HUES48 (cell line): Measurements from ENCODE around the gene SARDH.

Experiments used
- H3K27ac ChIP-seq: one replicate; pipeline ENCODE4 v1.7.0; 2013; ENCODE audit warnings: low read depth, low read length, inconsistent platforms
- H3K27me3 ChIP-seq: 2 replicates; pipeline ENCODE4 v1.6.1; 2013; ENCODE audit warnings: mild to moderate bottlenecking, low read length; ENCODE audit not compliant: control insufficient read depth, insufficient read depth
- H3K36me3 ChIP-seq: 2 replicates; pipeline ENCODE4 v1.6.1; 2013; ENCODE audit warnings: low read length; ENCODE audit not compliant: control insufficient read depth, insufficient read depth
- H3K4me1 ChIP-seq: 2 replicates; pipeline ENCODE4 v1.6.1; 2013; ENCODE audit warnings: mild to moderate bottlenecking, low read length; ENCODE audit not compliant: control insufficient read depth, insufficient read depth
- H3K4me3 ChIP-seq: 2 replicates; pipeline ENCODE4 v1.5.1; 2013; ENCODE audit warnings: mild to moderate bottlenecking, low read depth, low read length
- H3K9ac ChIP-seq: 2 replicates; pipeline ENCODE4 v1.6.1; 2013; ENCODE audit warnings: mild to moderate bottlenecking, low read depth, low read length, moderate library complexity
- H3K9me3 ChIP-seq: 2 replicates; pipeline ENCODE4 v1.6.1; 2013; ENCODE audit warnings: low read length; ENCODE audit not compliant: control insufficient read depth, insufficient read depth

The SARDH gene

GRCh38 chr9:133780962-133781827 is 43.0 kb upstream of the SARDH start:
- Histone ChIP-seq H3K4me3 (no peak overlapping the region), H3K27me3 (no peaks in the 10 kb centered on the region), H3K9me3 (no peaks in the 10 kb centered on the region), H3K27ac (no peak overlapping the region), H3K4me1 (no peaks in the 10 kb centered on the region), H3K9ac (no peak overlapping the region), H3K36me3 (peaks cover 67% of the 10 kb centered on the region)

- no peaks in the 10 kb centered on the region for H3K4me1 ChIP-seq
- H3K27me3 ChIP-seq: no peaks in the 10 kb centered on the region
- no peak overlapping the region for H3K27ac ChIP-seq
- no peak overlapping the region for H3K9ac ChIP-seq
- H3K36me3 ChIP-seq: peaks cover 65% of the 10 kb centered on the region
- no peaks in the 10 kb centered on the region for H3K9me3 ChIP-seq
- H3K4me3 ChIP-seq: no peak overlapping the region
Observed at GRCh38 chr9:133780404-133780945, 42.3 kb upstream of the SARDH start.

GRCh38 chr9:133779516-133780403 is 41.6 kb upstream of the SARDH start:
- no peaks in the 10 kb centered on the region for H3K9me3 ChIP-seq
- peaks cover 65% of the 10 kb centered on the region for H3K36me3 ChIP-seq
- H3K9ac ChIP-seq: no peak overlapping the region
- H3K27ac ChIP-seq: no peak overlapping the region
- H3K4me3 ChIP-seq: no peak overlapping the region
- H3K4me1 ChIP-seq: no peaks in the 10 kb centered on the region
- H3K27me3 ChIP-seq: no peaks in the 10 kb centered on the region

- Histone ChIP-seq H3K9me3 (no peaks in the 10 kb centered on the region), H3K4me3 (no peak overlapping the region), H3K27ac (no peak overlapping the region), H3K4me1 (no peaks in the 10 kb centered on the region), H3K27me3 (no peaks in the 10 kb centered on the region), H3K9ac (no peak overlapping the region), H3K36me3 (peaks cover 65% of the 10 kb centered on the region)
Observed at GRCh38 chr9:133779081-133779480, 40.9 kb upstream of the SARDH start.

GRCh38 chr9:133778336-133779013 is 40.3 kb upstream of the SARDH start:
- Histone ChIP-seq H3K9ac (no peak overlapping the region), H3K27ac (no peak overlapping the region), H3K4me3 (no peak overlapping the region), H3K36me3 (peaks cover 67% of the 10 kb centered on the region), H3K27me3 (no peaks in the 10 kb centered on the region), H3K4me1 (no peaks in the 10 kb centered on the region), H3K9me3 (no peaks in the 10 kb centered on the region)

- H3K36me3 ChIP-seq: peaks cover 69% of the 10 kb centered on the region
- no peak overlapping the region for H3K9ac ChIP-seq
- H3K27me3 ChIP-seq: no peaks in the 10 kb centered on the region
Observed at GRCh38 chr9:133777871-133778270, 39.7 kb upstream of the SARDH start.

GRCh38 chr9:133777068-133777791 is 39.1 kb upstream of the SARDH start:
- H3K9ac ChIP-seq: no peak overlapping the region
- H3K36me3 ChIP-seq: peaks cover 69% of the 10 kb centered on the region
- H3K9me3 ChIP-seq: no peaks in the 10 kb centered on the region
- no peak overlapping the region for H3K4me3 ChIP-seq
- no peaks in the 10 kb centered on the region for H3K4me1 ChIP-seq
- no peaks in the 10 kb centered on the region for H3K27me3 ChIP-seq
- H3K27ac ChIP-seq: no peak overlapping the region

More at GRCh38 chr9:133777871-133778270, 39.7 kb upstream of the SARDH start:
- H3K27ac ChIP-seq: no peak overlapping the region
- H3K4me1 ChIP-seq: no peaks in the 10 kb centered on the region
- no peak overlapping the region for H3K4me3 ChIP-seq
- no peaks in the 10 kb centered on the region for H3K9me3 ChIP-seq

GRCh38 chr9:133775951-133776905 is 38.1 kb upstream of the SARDH start:
- H3K9ac ChIP-seq: no peak overlapping the region
- no peaks in the 10 kb centered on the region for H3K27me3 ChIP-seq
- no peak overlapping the region for H3K4me3 ChIP-seq
- H3K9me3 ChIP-seq: no peaks in the 10 kb centered on the region
- H3K4me1 ChIP-seq: no peaks in the 10 kb centered on the region
- H3K36me3 ChIP-seq: peaks cover 74% of the 10 kb centered on the region
- no peak overlapping the region for H3K27ac ChIP-seq

- Histone ChIP-seq H3K4me3 (no peak overlapping the region), H3K27ac (no peak overlapping the region), H3K9ac (no peak overlapping the region), H3K36me3 (peaks cover 68% of the 10 kb centered on the region), H3K4me1 (no peaks in the 10 kb centered on the region), H3K27me3 (no peaks in the 10 kb centered on the region), H3K9me3 (no peaks in the 10 kb centered on the region)
Observed at GRCh38 chr9:133775291-133775690, 37.1 kb upstream of the SARDH start.
